Superior temporal gyrus (tissue), 1 donor: Measurements from ENCODE around the gene CCDC81.
"Not testable (repeated sequence)": the region's sequence is repeated elsewhere in the genome, so short reads cannot be mapped to it uniquely, and the experiment has no call there.

Experiments used
- DNase-seq: peaks from one replicate; pipeline ENCODE4 v3.0.0-alpha.2; 2016; ENCODE audit errors: extremely low spot score

CCDC81 gene

DNA sequence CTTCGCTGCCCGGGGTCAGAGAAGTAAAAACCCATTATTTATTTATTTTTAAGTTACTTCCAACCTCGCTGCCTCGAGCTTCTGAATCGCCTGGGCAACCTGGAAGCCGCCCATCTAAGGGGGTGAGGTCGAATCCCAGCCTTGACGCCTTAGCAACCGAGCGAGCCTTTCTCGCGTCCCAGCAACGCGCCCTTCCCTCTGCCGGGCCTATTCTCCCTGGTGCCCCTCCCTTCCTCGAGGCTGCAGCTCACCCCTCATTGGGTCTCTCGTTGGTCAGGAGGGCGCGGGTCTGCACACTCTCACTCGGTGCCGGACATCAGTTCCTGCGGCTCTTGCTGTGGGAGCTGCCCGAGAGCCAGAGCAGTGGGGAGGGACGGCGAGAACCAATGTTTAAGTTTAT, at the start of gene CCDC81:
Gene CCDC81, plus strand, starts transcription at position 302 of the 400 bp plus-strand sequence. CDS start 277 bp downstream, outside the sequence.
- no peak for DNase-seq

- DNase-seq = no peak
Observed at GRCh38 chr11:86335131-86335767, 39.4 kb upstream of the CCDC81 start.

GRCh38 chr11:86337227-86337626, 37.5 kb upstream of the CCDC81 start:
- no peak for DNase-seq

GRCh38 chr11:86341382-86341781, 33.3 kb upstream of the CCDC81 start:
- DNase-seq = no peak

DNA sequence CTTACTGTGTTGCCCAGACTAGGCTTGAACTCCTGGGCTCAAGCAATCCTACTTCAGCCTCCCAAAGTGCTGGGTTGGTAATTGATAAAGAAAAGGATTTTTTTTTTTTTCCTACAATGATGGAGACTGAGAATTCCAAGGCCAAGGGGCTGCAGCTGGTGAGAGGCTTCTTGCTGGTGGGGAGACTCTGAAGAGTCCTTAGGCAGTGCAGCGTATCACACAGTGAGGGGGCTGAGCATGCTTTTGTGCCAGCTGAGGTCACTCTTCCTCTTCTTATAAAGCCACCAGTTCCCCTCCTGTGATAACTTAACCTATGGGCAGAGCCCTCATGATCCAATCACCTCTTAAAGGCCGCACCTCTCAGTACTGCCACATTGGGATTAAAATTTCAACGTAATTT, 28.2 kb upstream of the CCDC81 start:
- no peak for DNase-seq

DNA sequence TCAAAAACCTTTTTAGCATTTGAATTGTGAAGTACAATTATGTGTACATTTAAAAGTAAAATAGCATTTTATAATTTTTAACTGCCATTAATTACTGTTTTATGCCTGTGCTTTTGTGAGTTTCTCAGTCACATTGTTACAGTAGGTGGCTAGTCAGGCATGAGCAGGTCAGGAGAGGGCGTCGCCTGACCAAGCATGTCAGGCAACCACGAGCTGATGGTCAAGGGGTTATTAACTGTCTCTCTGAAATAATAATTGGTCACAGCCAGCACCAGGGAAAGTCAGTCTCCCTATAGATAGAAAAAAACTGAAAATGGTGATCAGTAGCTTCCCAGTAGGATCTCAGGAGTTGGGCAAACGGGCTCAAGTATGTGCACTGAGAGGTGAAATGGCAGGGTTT, 19.4 kb upstream of the CCDC81 start:
- DNase-seq = no peak

DNA sequence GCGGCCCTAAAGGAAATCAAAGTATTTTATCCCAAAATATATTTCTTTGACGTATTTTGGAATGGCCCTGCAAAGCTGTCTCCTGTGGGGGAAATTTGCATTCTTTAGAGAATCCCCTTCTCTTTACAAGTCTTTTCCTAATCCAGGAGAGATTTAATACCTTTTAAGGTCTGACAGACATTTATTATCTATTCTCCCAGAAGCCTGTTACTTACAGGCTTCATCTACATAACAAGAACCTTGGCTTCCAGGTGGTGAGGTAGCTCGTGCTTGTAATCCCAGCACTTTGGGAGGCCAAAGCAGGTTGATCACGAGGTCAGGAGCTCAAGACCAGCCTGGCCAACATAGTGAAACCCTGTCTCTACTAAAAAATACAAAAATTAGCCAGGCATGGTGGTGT, 17.3 kb upstream of the CCDC81 start:
- not testable (repeated sequence) for DNase-seq

GRCh38 chr11:86358720-86359119, 16.0 kb upstream of the CCDC81 start:
- DNase-seq = no peak

DNA sequence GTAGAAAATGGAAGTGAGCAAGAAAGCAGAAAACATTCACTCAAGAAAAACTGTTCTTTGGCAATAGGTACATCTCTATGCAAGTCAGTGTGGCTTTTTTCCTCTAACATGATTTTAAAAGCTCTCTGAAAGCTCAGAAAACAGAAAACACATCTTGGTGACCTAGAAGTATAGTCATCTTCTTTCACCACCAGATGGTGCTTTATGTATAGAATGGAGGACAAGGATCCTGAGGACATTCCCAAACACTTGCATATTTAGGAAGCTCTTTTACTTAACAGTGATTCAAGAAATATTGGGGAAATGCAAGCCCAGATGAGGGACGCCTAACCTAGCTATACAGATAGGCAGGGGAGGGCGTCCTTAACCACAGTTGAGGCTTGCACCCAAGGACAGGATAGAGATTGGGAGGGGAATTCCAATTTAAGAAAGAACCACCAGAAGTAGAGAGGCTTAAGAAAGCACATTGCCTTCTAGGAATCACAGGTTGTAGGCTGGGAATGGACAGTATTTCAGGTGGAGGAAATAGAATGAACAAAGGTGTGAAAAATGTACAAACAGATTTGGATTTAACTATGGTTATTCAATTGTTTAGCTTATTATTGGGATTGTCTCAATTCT, 13.8 kb upstream of the CCDC81 start:
- DNase-seq = peak; percentile 49

DNA sequence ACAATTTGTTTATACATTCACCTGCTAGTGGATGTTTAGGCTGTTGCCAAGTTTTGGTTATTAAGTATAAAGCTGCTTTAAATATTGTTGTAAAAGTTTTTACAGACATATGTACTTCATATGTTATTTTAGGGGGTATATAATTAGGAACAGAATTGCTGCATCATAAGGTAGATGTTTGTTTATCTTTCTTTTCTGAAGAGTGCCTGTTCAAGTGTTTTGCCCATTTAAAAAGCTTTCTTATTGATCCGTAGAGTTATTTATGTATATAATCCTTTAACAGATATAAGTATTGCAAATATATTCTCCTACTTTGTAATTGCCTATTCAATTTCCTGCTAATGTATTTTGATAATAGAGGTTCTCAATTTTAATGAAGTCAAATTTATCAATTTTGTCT, 11.3 kb upstream of the CCDC81 start:
- no peak for DNase-seq

- no peak for DNase-seq
Observed at GRCh38 chr11:86365546-86365945, 9.1 kb upstream of the CCDC81 start.

DNA sequence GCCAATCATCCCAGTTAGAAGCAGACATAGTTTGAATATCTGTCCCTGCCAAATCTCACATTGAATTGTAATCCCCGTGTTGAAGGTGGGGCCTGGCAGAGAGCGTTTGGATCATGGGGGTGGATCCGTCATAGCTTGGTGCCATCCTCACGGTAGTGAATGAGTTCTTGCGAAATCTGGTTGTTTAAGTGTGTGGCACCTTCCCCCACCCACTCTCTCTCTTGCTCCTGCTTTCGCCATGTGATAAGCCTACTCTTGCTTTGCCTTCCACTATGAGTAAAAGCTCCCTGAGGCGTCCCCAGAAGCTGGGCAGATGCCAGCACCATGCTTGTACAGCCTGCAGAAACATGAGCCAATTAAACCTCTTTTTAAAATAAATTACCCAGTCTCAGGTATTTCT, 5.0 kb upstream of the CCDC81 start:
- DNase-seq = no peak

- no peak for DNase-seq
Observed at GRCh38 chr11:86370171-86370570, 4.5 kb upstream of the CCDC81 start.

DNA sequence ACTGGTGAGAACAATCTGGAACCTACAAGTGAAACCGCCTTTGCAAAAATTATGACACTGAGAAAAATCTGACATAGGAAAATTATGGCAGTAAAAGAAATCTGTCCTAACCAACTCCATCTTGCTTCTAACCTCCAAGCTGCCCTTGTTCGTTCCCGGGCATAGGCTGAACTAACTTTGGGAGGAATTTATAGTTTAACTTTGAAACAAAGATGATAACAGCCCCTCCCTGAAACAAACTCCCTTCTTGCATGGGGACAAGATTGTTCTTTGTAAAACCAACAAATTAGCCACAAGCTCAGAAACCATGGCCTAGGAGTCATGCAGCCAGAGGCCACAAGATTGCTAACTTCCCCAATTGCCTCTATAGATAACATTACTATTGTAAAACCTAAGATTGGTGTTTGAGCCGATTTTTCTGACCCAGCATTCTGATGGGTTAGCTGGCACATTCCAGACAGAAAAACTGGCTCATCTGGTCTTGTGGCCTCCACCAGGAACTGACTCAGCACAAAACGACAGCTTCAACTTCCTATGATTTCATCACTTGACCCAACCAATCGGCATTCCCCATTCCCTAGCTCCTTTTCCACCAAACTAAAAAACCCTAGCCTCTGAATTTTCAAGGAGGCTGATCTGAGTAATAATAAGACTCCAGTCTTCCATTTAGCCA, 3.6 kb upstream of the CCDC81 start:
- DNase-seq = no peak

- DNase-seq = no peak
Observed at GRCh38 chr11:86372041-86372440, 2.6 kb upstream of the CCDC81 start.

- DNase-seq = no peak
Observed at GRCh38 chr11:86372586-86372985, 2.1 kb upstream of the CCDC81 start.

DNA sequence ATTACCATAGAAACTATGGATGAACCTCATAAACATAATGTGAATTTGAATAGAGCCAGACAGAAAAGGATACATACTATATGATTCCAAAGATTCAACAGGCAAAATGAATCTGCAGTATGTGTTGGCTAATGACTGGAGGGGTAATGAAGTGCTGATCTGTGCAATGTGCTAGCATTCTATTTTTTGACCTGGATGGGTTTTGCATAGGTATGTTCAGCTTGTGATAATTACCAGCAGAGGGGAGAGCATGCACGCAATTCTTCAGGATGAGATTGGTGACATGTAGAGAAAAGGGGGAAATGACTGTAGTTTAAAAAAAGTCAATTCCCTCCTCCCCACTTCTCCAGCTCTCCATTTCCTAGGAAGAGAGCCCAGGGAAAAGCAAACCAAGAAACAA, 618 bp upstream of the CCDC81 start:
- DNase-seq = no peak

DNA sequence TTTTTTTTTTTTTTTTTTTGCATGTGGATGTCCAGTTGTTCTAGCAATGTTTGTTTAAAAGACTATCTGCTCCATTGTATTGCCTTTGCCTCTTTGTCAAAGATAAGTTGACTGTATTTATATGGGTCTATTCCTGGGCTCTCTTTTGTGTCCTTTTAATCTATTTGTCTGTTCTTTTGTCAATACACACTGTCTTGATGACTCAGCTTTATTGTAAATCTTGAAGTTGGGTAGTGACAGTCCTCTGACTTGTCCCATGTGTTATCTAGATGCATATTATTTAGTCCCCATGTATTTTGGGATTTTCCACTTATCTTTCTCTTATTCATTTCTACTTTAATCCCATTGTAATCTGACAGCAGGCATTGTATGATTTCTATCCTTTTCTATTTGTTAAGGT, 3.3 kb downstream of the CCDC81 start:
- no peak for DNase-seq

GRCh38 chr11:86380295-86381059, 5.8 kb downstream of the CCDC81 start:
- DNase-seq = no peak

- DNase-seq = no peak
Observed at GRCh38 chr11:86383041-86383955, 8.6 kb downstream of the CCDC81 start.

- no peak for DNase-seq
Observed at GRCh38 chr11:86386283-86386682, 11.6 kb downstream of the CCDC81 start.
